ENCODE results near the gene EMID1.

Gene EMID1

GRCh38 chr22:29200901-29201300 lies 4.8 kb upstream of the EMID1 start:
- TF ChIP-seq CEBPB (IDR thresholded peaks at IDR 0.05) (no peak), NFIC (IDR thresholded peaks at IDR 0.05) (no peak), EP300 (IDR thresholded peaks at IDR 0.05; ENCODE audit: borderline replicate concordance) (no peak), FOXM1 (IDR thresholded peaks at IDR 0.05; ENCODE audit: borderline replicate concordance, low read depth) (no peak), YY1 (IDR thresholded peaks at IDR 0.05; ENCODE audit: low read depth) (no peak), REST (IDR thresholded peaks at IDR 0.05; ENCODE audit: low read depth) (no peak), USF1 (IDR thresholded peaks at IDR 0.05) (no peak)
- TF ChIP-seq, protein P1, sequence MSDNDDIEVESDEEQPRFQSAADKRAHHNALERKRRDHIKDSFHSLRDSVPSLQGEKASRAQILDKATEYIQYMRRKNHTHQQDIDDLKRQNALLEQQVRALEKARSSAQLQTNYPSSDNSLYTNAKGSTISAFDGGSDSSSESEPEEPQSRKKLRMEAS (IDR thresholded peaks at IDR 0.05): no peak

GRCh38 chr22:29201782-29202181 lies 3.9 kb upstream of the EMID1 start:
- TF ChIP-seq YY1 (IDR thresholded peaks at IDR 0.05; ENCODE audit: low read depth): no peak
- no peak for TF ChIP-seq USF1 (IDR thresholded peaks at IDR 0.05)
- TF ChIP-seq RAD21 (IDR thresholded peaks at IDR 0.05; ENCODE audit: low read depth): no peak
- TF ChIP-seq TEAD4 (IDR thresholded peaks at IDR 0.05): no peak
- no peak for TF ChIP-seq CEBPB (IDR thresholded peaks at IDR 0.05)
- TF ChIP-seq TCF12 (IDR thresholded peaks at IDR 0.05; ENCODE audit: low read depth): no peak
- no peak for TF ChIP-seq EGR1 (IDR thresholded peaks at IDR 0.05)
- no peak for TF ChIP-seq TAF1 (IDR thresholded peaks at IDR 0.05; ENCODE audit: low read depth)
- TF ChIP-seq CREB1 (IDR thresholded peaks at IDR 0.05; ENCODE audit: low read depth): no peak
- no peak for TF ChIP-seq FOXM1 (IDR thresholded peaks at IDR 0.05; ENCODE audit: borderline replicate concordance, low read depth)
- TF ChIP-seq, protein P1 (IDR thresholded peaks at IDR 0.05): no peak
- TF ChIP-seq ZBTB7A (IDR thresholded peaks at IDR 0.05; ENCODE audit: low read depth): no peak
- TF ChIP-seq REST (IDR thresholded peaks at IDR 0.05; ENCODE audit: low read depth): no peak
- no peak for TF ChIP-seq NFIC (IDR thresholded peaks at IDR 0.05)
- TF ChIP-seq EP300 (IDR thresholded peaks at IDR 0.05; ENCODE audit: borderline replicate concordance): no peak

DNA sequence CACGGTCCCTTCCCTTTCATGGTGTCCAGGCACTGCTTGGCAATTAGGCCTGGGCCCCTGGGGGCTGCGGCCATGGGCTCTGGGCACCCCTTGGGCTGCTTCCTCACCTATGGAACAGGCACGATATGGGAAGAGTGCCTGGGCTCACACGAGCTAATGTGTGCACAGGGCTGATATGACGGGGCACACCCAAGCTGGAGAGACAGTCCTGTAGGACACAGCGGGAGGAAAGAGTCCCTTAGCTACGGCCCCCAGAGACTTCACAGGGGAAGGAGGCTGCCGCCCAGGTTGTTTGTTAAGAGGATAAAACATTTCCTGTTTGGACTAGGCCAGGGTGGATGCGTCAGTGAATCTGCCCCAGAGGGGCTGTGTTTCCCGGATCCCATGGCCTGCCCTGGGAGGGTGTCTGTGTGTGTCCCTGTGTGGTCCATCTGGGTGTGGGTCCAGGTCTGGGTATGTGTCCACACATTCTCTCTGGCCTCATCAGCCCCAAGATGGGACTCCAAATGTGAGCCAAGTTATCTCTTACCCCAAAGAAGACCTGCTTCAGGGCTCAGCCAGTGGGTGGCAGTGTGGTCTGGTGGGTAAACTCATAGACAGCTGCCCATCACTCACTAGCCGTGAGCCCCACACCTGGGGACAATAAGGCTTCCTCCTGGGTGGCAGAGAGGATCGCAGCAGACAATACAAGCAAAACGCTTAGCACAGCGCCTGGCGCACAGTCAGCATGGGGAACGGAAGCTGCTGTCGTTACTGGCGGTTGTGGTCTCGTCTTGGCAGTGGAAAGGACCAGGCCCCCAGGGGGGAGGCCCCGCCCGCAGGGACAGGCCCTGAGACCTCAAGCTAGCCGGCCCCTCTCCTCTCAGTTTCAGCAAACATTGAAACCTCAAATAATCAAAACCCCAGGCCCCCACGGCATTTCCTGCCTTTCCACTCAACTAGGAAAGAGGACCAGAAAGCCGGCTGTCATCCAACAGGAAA lies 3.2 kb upstream of the EMID1 start:
- no peak for TF ChIP-seq NFIC (IDR thresholded peaks at IDR 0.05)
- no peak for TF ChIP-seq USF1 (IDR thresholded peaks at IDR 0.05)
- no peak for TF ChIP-seq TCF12 (IDR thresholded peaks at IDR 0.05; ENCODE audit: low read depth)
- no peak for TF ChIP-seq FOXM1 (IDR thresholded peaks at IDR 0.05; ENCODE audit: borderline replicate concordance, low read depth)
- TF ChIP-seq CREB1 (IDR thresholded peaks at IDR 0.05; ENCODE audit: low read depth): no peak
- peak; percentile 54 for TF ChIP-seq RAD21 (IDR thresholded peaks at IDR 0.05; ENCODE audit: low read depth)
- TF ChIP-seq ZBTB7A (IDR thresholded peaks at IDR 0.05; ENCODE audit: low read depth): no peak

DNA sequence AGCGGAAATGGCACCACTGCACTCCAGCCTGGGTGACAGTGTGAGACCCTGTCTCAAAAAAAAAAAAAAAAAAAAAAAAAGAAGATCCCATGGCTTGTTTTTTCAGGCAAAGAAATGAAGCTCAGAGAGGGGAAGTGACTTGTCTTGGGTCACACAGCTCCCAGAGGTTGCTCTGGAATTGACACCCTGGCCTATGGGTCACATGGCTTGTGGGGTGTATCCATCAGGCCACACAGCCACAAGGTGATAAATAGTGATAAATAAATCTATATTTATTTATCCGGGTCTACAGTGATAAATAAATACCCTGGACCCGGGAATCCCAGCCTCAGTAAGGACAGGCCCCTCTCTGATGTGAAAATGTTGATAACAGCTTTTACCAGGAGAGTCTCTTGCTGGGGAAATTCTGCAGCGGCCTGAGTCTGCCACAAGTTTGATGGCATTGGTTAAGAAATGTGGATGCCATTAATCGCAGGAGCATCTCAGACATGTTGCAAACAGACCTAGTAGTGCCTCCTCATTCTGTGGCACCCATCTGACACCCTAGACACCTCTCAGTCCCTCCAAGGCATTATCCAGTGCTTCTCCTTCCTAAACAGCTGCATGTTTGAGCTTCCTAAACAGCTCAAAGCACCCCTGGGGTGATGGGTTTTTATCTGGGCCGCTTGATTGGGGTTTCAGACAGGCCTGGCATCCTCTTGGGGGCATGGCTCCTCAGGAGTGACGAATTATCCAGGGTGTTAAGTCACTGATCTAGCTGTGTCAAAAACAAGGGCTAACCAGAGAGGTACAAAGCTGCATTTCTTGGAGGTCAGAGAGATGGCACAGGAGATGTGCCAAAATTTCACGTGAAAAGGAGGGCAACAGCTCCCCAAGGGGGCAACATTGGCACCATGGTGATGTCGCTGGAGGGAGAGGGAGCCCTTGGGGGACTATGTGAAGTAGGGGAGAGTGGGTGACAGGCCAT lies 1.9 kb upstream of the EMID1 start:
- no peak for TF ChIP-seq TAF1 (IDR thresholded peaks at IDR 0.05; ENCODE audit: low read depth)
- TF ChIP-seq, protein P1 (IDR thresholded peaks at IDR 0.05): no peak

All from Ishikawa (cell line).